ENCODE data around the gene TEX35.

DNA sequence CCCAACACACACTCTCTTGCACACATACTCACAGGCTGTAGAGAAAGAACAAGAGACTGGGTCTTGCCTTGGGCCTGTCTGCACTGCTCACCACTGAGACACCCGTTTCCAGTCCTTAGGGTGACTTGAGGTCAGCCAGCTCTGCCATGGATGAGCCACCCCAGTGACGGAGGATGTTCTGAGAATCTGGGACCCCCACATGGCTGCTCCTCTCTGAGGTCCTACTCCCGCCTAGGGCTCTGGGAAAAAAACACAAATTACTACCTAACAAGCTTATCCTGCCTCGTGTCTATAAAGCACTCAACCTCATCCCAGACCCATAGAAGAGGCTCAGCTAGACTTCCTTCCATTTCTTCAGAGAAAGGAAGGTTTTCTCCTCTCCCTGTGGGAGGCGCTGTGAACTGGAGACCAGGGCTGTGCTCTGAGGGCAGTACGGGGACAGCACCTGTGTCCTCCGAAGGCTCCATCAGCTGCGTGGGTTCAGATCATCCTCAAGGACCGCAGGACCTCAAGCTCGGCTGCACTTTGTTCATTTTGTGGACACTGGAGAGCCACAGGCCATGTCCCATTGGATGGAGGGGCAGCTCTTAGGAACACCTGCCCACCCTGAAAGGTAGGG lies 11.9 kb upstream of the TEX35 start:
- TF ChIP-seq EZH2 (IDR thresholded peaks at IDR 0.05; ENCODE audit: insufficient read depth, poor library complexity, severe bottlenecking), result no peak
- TF ChIP-seq EZH2phosphoT487 (IDR thresholded peaks at IDR 0.05; ENCODE audit: insufficient read depth, low read depth), result no peak

Measured in GM23248 (cell line).